HT-29 (cell line): ENCODE results near the gene PRRC2A. TPM values are rescaled to one million over a fixed set of nuclear protein-coding genes. Genes with fewer than 3 reads are reported as not detected.

Experiments
- DNase-seq: peaks from one replicate; pipeline ENCODE4 v3.0.0-alpha.2; 2015; ENCODE audit warnings: low spot score
- small RNA-seq: library from RNA; depleted of rRNA; stranded (forward); fragments of <200 nt; gene quantifications from one replicate; pipeline ENCODE3, GENCODE V24; 2014
- total RNA-seq: library from RNA; depleted of rRNA; stranded (reverse); fragments of >200 nt; shearing (Covaris generic); gene quantifications from 2 replicates; pipeline ENCODE4 v1.2.3, GENCODE V29; 2014; rRNA removed

Gene PRRC2A
- total RNA-seq, 1 experiment from 2014 or later = 172 TPM

DNA sequence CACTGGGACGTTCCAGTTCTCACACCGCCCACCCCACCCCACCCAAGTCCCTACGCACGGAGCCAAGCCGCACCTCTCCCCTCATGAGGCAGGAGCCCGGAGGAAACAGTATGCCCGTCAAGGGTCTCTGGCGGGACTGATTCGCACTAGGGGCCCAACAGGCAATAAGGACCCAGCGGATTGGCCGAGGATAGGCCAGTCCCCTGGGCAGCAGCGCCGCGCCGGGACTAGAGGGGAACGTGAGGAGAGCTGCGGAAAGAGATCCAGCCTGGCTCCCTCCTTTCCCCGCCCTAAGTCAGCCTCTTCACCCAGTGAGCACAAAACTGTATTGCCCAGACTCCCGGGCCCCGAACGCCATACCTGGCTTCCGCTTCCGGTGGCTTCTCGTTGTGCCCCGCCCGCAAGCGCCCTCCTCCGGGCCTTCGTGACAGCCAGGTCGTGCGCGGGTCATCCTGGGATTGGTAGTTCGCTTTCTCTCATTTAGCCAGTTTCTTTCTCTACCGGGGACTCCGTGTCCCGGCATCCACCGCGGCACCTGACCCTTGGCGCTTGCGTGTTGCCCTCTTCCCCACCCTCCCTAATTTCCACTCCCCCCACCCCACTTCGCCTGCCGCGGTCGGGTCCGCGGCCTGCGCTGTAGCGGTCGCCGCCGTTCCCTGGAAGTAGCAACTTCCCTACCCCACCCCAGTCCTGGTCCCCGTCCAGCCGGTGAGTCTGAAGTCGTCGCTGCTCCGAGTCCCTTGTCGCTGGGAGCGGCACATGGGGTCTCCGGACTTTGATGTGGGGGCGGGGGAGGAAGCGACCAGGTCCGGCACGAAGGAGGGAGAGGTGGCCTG, 45.2 kb downstream of the PRRC2A start, which contains the start of gene CSNK2B:
Gene CSNK2B, plus strand, starts transcription at position 580 of the 836 bp plus-strand sequence. CDS start 752 bp downstream, outside the sequence.
- DNase-seq = peak; percentile 97

DNA sequence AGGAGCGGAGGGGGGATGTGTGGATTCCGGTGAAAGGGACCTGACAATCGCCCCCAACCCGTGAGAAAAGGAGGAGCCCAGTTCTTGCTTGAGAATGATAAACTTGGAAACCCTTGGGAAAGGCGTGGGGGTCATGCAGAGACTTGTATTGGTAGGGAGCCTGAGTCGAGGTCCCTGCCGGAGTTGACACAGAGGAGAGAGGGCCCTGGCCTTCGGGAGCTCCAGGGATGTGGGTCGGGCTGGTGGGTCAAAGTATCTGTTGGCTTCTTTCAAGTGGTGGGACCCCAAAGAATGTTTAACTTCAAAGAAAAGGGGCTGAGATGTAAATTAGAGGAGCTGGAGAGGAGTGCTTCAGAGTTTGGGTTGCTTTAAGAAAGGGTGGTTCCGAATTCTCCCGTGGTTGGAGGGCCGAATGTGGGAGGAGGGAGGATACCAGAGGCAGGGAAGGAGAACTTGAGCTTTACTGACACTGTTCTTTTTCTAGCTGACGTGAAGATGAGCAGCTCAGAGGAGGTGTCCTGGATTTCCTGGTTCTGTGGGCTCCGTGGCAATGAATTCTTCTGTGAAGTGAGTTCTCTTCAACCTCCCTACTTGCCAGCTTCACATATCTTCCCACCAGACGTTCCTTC, 45.9 kb downstream of the PRRC2A start:
- no peak for DNase-seq

DNA sequence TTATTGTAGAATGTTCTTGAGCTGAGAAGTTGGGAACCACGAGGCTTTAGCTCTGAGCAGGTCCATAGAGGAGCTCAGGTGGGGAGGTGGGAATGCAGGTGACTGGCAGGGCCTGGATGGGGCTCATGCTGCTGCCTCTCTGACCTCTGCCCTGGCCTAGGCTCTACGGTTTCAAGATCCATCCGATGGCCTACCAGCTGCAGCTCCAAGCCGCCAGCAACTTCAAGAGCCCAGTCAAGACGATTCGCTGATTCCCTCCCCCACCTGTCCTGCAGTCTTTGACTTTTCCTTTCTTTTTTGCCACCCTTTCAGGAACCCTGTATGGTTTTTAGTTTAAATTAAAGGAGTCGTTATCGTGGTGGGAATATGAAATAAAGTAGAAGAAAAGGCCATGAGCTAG, 49.2 kb downstream of the PRRC2A start, which contains the start of gene LY6G5B:
Gene LY6G5B, plus strand, starts transcription at position 301 of the 400 bp plus-strand sequence. CDS start 975 bp downstream, outside the sequence.
- no peak for DNase-seq

GRCh38 chr6:31676322-31676903, 55.9 kb downstream of the PRRC2A start:
- DNase-seq = no peak

DNA sequence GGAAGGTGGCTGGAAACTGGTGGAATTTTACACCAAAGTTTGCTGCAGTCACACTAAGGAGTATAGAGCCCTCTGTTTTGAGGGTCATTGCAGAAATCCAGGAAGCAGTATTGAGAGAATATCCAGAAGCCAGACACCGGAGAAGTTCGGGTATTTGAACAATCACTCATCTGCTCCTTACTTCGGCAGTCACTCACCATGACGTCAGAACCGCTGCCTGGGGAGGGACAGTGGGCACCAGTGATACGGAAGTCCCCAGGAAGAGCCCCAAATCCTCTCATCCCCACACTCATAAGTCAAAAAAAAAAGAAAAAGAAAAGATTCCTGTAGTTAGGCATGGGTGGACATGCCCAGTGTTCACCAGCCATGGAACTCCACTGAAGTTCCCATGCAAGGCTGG, 56.4 kb downstream of the PRRC2A start:
- no peak for DNase-seq

DNA sequence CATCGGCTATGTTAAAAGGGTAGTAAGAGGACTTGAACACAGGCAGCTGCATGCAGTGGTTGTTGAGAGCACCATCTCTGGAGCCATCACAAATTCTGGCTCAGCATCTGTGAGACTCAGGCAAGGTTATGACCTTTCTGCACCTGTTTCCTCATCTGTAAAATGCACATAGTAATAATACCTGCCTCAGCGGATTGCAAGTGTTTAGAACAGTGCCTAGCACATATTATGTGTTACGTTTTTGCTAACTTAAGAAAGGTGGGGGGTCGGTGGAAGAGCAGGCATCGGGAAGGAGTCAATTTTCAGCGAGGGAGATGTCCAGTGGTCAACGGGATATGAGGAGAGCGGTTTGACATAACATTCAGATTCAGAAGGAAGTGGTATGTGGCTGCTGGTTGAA, 57.4 kb downstream of the PRRC2A start:
- DNase-seq = no peak

- peak; percentile 90 for DNase-seq
These were observed 60.0 kb downstream of the PRRC2A start, which contains the start of gene LY6G5C for GRCh38 chr6:31680226-31681134. LY6G5C (minus strand) TSS chr6:31681067; CDS start chr6:31680373, 694 bp downstream.

- DNase-seq = peak; percentile 68
These were observed 60.7 kb downstream of the PRRC2A start for GRCh38 chr6:31681135-31681671.

DNA sequence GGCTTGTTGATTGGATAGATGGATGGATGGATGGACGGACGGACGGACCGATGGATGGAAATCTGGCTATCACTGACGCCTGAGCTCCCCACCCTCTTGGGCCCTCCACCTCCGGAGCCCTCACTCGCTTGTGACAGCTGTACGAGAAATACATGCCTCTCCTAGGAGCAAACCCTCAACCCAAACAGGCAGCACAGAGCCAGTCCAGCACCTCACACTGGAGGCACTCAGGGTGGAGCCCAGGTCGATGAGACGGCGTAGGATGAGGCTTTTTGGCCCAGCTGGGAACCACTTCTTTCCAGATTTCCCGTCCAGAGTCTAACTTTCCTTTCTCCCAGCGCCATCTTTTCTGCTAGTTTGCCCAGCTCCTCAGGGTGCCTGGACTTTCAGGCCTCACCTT, 63.1 kb downstream of the PRRC2A start:
- DNase-seq = no peak

DNA sequence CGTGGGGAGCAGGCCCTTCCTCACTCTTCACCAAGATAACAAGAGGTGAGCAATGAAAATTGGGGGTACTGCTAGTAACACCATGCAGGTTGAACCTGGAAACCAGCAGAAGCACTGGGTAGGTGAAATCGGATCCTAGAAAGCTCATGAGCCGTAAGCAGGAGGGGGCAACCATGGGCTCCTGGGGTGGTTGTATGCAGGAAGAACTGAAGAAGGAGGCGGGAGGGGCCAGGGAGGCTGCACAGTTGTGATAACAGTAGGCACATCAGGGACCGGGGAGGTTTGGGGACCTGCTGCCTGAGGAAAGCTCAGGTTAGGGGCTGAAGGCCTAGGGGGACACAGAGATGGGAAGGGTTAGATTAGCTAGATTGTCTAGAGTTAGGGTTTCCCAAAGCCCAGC, 66.0 kb downstream of the PRRC2A start:
- no peak for DNase-seq

- no peak for DNase-seq
These were observed 66.8 kb downstream of the PRRC2A start for GRCh38 chr6:31687321-31687720.

Small RNA genes lying within 50 kb of the gene (small RNA-seq; reads per million reads assigned to genes)
- gene MIR6832 = not detected
- gene RF00019 = not detected
- gene SNORA38 = 8.9 reads per million, percentile 87 among the genes with 10 or more reads in this experiment
- gene UQCRHP1 = not detected

Other genes with a start within 250 kb of the PRRC2A start
- 36.1 and 39.2 TPM in 2 replicates for gene MICA, start 217.1 kb upstream of the PRRC2A start, total RNA-seq
- 0.66 and 0.89 TPM in 2 replicates for gene MICB, start 122.6 kb upstream of the PRRC2A start, total RNA-seq
- not detected in 2 replicates for gene MCCD1, start 91.8 kb upstream of the PRRC2A start, total RNA-seq
- 685 and 711 TPM in 2 replicates for gene DDX39B, start 78.7 kb upstream of the PRRC2A start, total RNA-seq
- gene ATP6V1G2, start 74.1 kb upstream of the PRRC2A start, total RNA-seq = not detected in 2 replicates
- 26.4 and 29.2 TPM in 2 replicates for gene NFKBIL1, start 73.1 kb upstream of the PRRC2A start, total RNA-seq
- not detected in 2 replicates for gene LTA, start 48.4 kb upstream of the PRRC2A start, total RNA-seq
- gene TNF, start 45.1 kb upstream of the PRRC2A start, total RNA-seq = 0.08 TPM in 1 of 2 replicates, not detected in the other
- gene LTB, start 38.3 kb upstream of the PRRC2A start, total RNA-seq = 0.13 TPM in 1 of 2 replicates, not detected in the other
- gene LST1, start 34.4 kb upstream of the PRRC2A start, total RNA-seq = not detected in 2 replicates
- gene NCR3, start 27.7 kb upstream of the PRRC2A start, total RNA-seq = not detected in 2 replicates
- not detected in 2 replicates for gene AIF1, start 5.5 kb upstream of the PRRC2A start, total RNA-seq
- gene BAG6, start 31.9 kb downstream of the PRRC2A start, total RNA-seq = 307 and 336 TPM in 2 replicates
- 1.8 and 4.2 TPM in 2 replicates for gene APOM, start 35.2 kb downstream of the PRRC2A start, total RNA-seq
- gene C6orf47, start 40.1 kb downstream of the PRRC2A start, total RNA-seq = 24.7 and 29.1 TPM in 2 replicates
- 11.7 and 17.2 TPM in 2 replicates for gene GPANK1, start 44.3 kb downstream of the PRRC2A start, total RNA-seq
- gene CSNK2B, start 45.4 kb downstream of the PRRC2A start, total RNA-seq = 219 and 225 TPM in 2 replicates
- gene LY6G5B, start 49.3 kb downstream of the PRRC2A start, total RNA-seq = 3.5 and 3.6 TPM in 2 replicates
- 0.76 and 2.1 TPM in 2 replicates for gene LY6G5C, start 60.4 kb downstream of the PRRC2A start, total RNA-seq
- gene ABHD16A, start 82.6 kb downstream of the PRRC2A start, total RNA-seq = 32.5 and 37.9 TPM in 2 replicates
- not detected in 2 replicates for gene LY6G6F, start 86.2 kb downstream of the PRRC2A start, total RNA-seq
- gene LY6G6D, start 94.6 kb downstream of the PRRC2A start, total RNA-seq = not detected in 2 replicates
- gene LY6G6C, start 101.0 kb downstream of the PRRC2A start, total RNA-seq = not detected in 2 replicates
- gene MPIG6B, start 102.7 kb downstream of the PRRC2A start, total RNA-seq = 0.18 TPM in 1 of 2 replicates, not detected in the other
- 107 and 116 TPM in 2 replicates for gene DDAH2, start 108.6 kb downstream of the PRRC2A start, total RNA-seq
- gene CLIC1, start 115.8 kb downstream of the PRRC2A start, total RNA-seq = 914 and 960 TPM in 2 replicates
- gene MSH5, start 119.3 kb downstream of the PRRC2A start, total RNA-seq = 19.6 and 20.9 TPM in 2 replicates
- gene SAPCD1, start 141.9 kb downstream of the PRRC2A start, total RNA-seq = 6.3 and 11.6 TPM in 2 replicates
- gene VWA7, start 156.6 kb downstream of the PRRC2A start, total RNA-seq = 5.6 and 11.2 TPM in 2 replicates
- gene VARS1, start 175.0 kb downstream of the PRRC2A start, total RNA-seq = 128 and 138 TPM in 2 replicates
- 77.4 and 93.6 TPM in 2 replicates for gene LSM2, start 186.3 kb downstream of the PRRC2A start, total RNA-seq
- gene HSPA1L, start 194.6 kb downstream of the PRRC2A start, total RNA-seq = 0.64 and 1.3 TPM in 2 replicates
- gene HSPA1A, start 194.8 kb downstream of the PRRC2A start, total RNA-seq = 379 and 403 TPM in 2 replicates
- gene HSPA1B, start 207.0 kb downstream of the PRRC2A start, total RNA-seq = 655 TPM in 2 replicates
- 82.3 and 87.1 TPM in 2 replicates for gene NEU1, start 242.1 kb downstream of the PRRC2A start, total RNA-seq